Testis (tissue), 3 donors: ENCODE measurements around the gene MCC. TPM values are rescaled to one million over a fixed set of nuclear protein-coding genes. Genes with fewer than 3 reads are reported as not detected.

ENCODE experiments used
- DNase-seq: peaks from one replicate; pipeline ENCODE4 v3.0.0-alpha.2; 2019
- H3K27ac ChIP-seq, 2 donors: fragments of 200-600 bp; sonication (generic); one replicate each; pipeline ENCODE4 v1.5.1; 2019
- H3K27me3 ChIP-seq: fragments of 200-600 bp; sonication (generic); one replicate; pipeline ENCODE4 v1.5.1; 2019
- H3K36me3 ChIP-seq: fragments of 200-600 bp; sonication (generic); one replicate; pipeline ENCODE4 v1.5.1; 2017; ENCODE audit warnings: low read depth; ENCODE audit errors: missing control alignments
- H3K4me1 ChIP-seq: fragments of 200-600 bp; sonication (generic); one replicate; pipeline ENCODE4 v1.5.1; 2019
- H3K4me3 ChIP-seq, 2 donors: fragments of 200-600 bp; sonication (generic); one replicate each; pipeline ENCODE4 v1.5.1; 2017 to 2019
- H3K9me3 ChIP-seq: fragments of 200-600 bp; sonication (generic); one replicate; pipeline ENCODE4 v1.5.1; 2017
- CTCF ChIP-seq, 3 experiments: fragments of 450-650 bp in 2 of 3; fragments of 200-600 bp in 1 of 3; sonication (generic) in 1 of 3; IDR thresholded peaks; one replicate each; pipeline ENCODE4 v1.5.1; 2016 to 2019; ENCODE audit warnings: antibody characterized with exemption in 3 of 3, mild to moderate bottlenecking in 2 of 3, moderate library complexity in 1 of 3
- POLR2A ChIP-seq: fragments of 450-650 bp; IDR thresholded peaks from one replicate; pipeline ENCODE4 v1.6.1; 2017; ENCODE audit warnings: antibody characterized with exemption, mild to moderate bottlenecking, moderate library complexity
- WGBS, 2 donors: methylation state at CpG; one replicate each; pipeline ENCODE4 v1.1.5; 2018; 5-methylcytosine and 5-hydroxymethylcytosine counted together
- intact Hi-C: fragments of 100-400 bp; cut with DNase I; formaldehyde crosslinking; loops from one replicate; pipeline ENCODE4 v1.15.1; 2023; ENCODE audit warnings: low total_unique reads
- polyA plus RNA-seq: library from polyadenylated mRNA; stranded (reverse); fragments of 350-450 nt; fragmentation: Illumina TruSeq; extraction: RNeasy Lipid Tissue Mini Kit (QIAGEN cat#74804); gene quantifications from one replicate; pipeline ENCODE4 v1.2.3, GENCODE V29; 2014; ENCODE audit warnings: low read depth, low replicate concordance; ENCODE audit not compliant: insufficient read depth
- total RNA-seq, 2 donors: library from RNA; depleted of rRNA; stranded (reverse); fragments of >200 nt; gene quantifications; one replicate each; pipeline ENCODE4 v1.2.3, GENCODE V29; 2016

The MCC gene
- total and polyA plus RNA-seq, 3 donors from 2014 or later = 7.1 to 23.7 (median 21.4) TPM

- H3K27ac ChIP-seq = no peak overlapping the region
- H3K27me3 ChIP-seq = no peaks in the 10 kb centered on the region
- intact Hi-C loops = no loop called here
- H3K4me1 ChIP-seq = no peaks in the 10 kb centered on the region
- H3K9me3 ChIP-seq = no peaks in the 10 kb centered on the region
- no peaks in the 10 kb centered on the region for H3K36me3 ChIP-seq
- DNase-seq = no peak
- no peak overlapping the region for H3K4me3 ChIP-seq
- 96 to 97% methylated on average over 1 of the region's 1 CpG for WGBS, 2 donors
- TF ChIP-seq CTCF (IDR thresholded peaks at IDR 0.05) = no peak
Measured at GRCh38 chr5:113299591-113299990, 188.7 kb downstream of the MCC start.

GRCh38 chr5:113296676-113297075, 191.6 kb downstream of the MCC start:
- H3K4me1 ChIP-seq = peaks cover 6% of the 10 kb centered on the region
- intact Hi-C loops = no loop called here
- H3K36me3 ChIP-seq = no peaks in the 10 kb centered on the region
- TF ChIP-seq POLR2A (no peak), CTCF (IDR thresholded peaks at IDR 0.05) (no peak)
- H3K9me3 ChIP-seq = no peaks in the 10 kb centered on the region
- no peaks in the 10 kb centered on the region for H3K27me3 ChIP-seq
- no peak for DNase-seq
- no peak overlapping the region for H3K27ac ChIP-seq
- WGBS, 2 donors = 85 to 86% methylated on average over 1 of the region's 1 CpG
- H3K4me3 ChIP-seq = no peak overlapping the region

GRCh38 chr5:113295111-113295539, 193.1 kb downstream of the MCC start:
- H3K36me3 ChIP-seq = no peaks in the 10 kb centered on the region
- H3K27me3 ChIP-seq = no peaks in the 10 kb centered on the region
- peak overlapping the region in 1 of 2 donors; percentile 78 for H3K27ac ChIP-seq
- H3K4me1 ChIP-seq = peaks cover 6% of the 10 kb centered on the region
- no peak for DNase-seq
- H3K9me3 ChIP-seq = no peaks in the 10 kb centered on the region
- 2% methylated on average over 8 of the region's 8 CpGs for WGBS, 2 donors
- peak overlapping the region; percentile 63 to 66 for H3K4me3 ChIP-seq
- TF ChIP-seq POLR2A = no peak
- no peak for TF ChIP-seq CTCF (IDR thresholded peaks at IDR 0.05)
- intact Hi-C loops = no loop called here

- Histone ChIP-seq H3K9me3 (no peaks in the 10 kb centered on the region), H3K4me1 (peaks cover 6% of the 10 kb centered on the region), H3K27ac (peak overlapping the region; percentile 74 to 78), H3K4me3 (peak overlapping the region; percentile 63 to 66), H3K36me3 (no peaks in the 10 kb centered on the region), H3K27me3 (no peaks in the 10 kb centered on the region)
- TF ChIP-seq CTCF (IDR thresholded peaks at IDR 0.05) (no peak), POLR2A (peak; percentile 66)
- peak; percentile 90 for DNase-seq
- 0 to 1% methylated on average over 34 to 59 of the region's 60 CpGs for WGBS, 2 donors
- intact Hi-C loops = no loop called here
Measured at GRCh38 chr5:113294311-113295110, 193.7 kb downstream of the MCC start.

GRCh38 chr5:113293975-113294310, 194.3 kb downstream of the MCC start:
- H3K27me3 ChIP-seq = no peaks in the 10 kb centered on the region
- DNase-seq = no peak
- intact Hi-C loops = no loop called here

More at GRCh38 chr5:113293975-113294310, 194.3 kb downstream of the MCC start:
- peak overlapping the region; percentile 74 to 78 for H3K27ac ChIP-seq
- H3K36me3 ChIP-seq = no peaks in the 10 kb centered on the region
- peaks cover 6% of the 10 kb centered on the region for H3K4me1 ChIP-seq
- 0 to 1% methylated on average over 11 of the region's 11 CpGs for WGBS, 2 donors
- no peaks in the 10 kb centered on the region for H3K9me3 ChIP-seq
- peak overlapping the region; percentile 63 to 66 for H3K4me3 ChIP-seq
- TF ChIP-seq POLR2A (no peak), CTCF (IDR thresholded peaks at IDR 0.05) (no peak)
